HepG2 (cell line): ENCODE measurements around the gene JSRP1. TPM values are rescaled to one million over a fixed set of nuclear protein-coding genes. Genes with fewer than 3 reads are reported as not detected.

Experiments
- ARNTL ChIP-seq: sonication (generic); formaldehyde crosslinking; IDR thresholded peaks from 2 replicates; pipeline ENCODE4 v1.4.0; 2020; ENCODE audit warnings: mild to moderate bottlenecking, missing genetic modification reagents
- EHMT2 ChIP-seq: fragments of 200-600 bp; sonication (generic); IDR thresholded peaks from 2 replicates; pipeline ENCODE4 v1.7.0; 2017; ENCODE audit warnings: antibody characterized with exemption, low read depth, low read length, borderline replicate concordance
- GZF1 ChIP-seq: sonication (generic); formaldehyde crosslinking; IDR thresholded peaks from 2 replicates; pipeline ENCODE4 v1.5.1; 2020; ENCODE audit warnings: mild to moderate bottlenecking, missing genetic modification reagents
- IRF9 ChIP-seq: sonication (generic); formaldehyde crosslinking; IDR thresholded peaks from 2 replicates; pipeline ENCODE4 v1.8.0; 2022; ENCODE audit warnings: missing genetic modification reagents, mild to moderate bottlenecking, borderline replicate concordance
- NFKB2 ChIP-seq: sonication (generic); formaldehyde crosslinking; IDR thresholded peaks from 2 replicates; pipeline ENCODE4 v1.4.0; 2020; ENCODE audit warnings: missing genetic modification reagents, borderline replicate concordance
- NONO ChIP-seq, 2 experiments: fragments of 450-650 bp in 1 of 2; sonication (generic) in 1 of 2; formaldehyde crosslinking in 1 of 2; IDR thresholded peaks in 1 of 2; conservative IDR thresholded peaks in 1 of 2; 2 replicates each; pipeline versions ENCODE4 v1.6.1 to v1.8.0; 2017 to 2022; ENCODE audit warnings: mild to moderate bottlenecking in 1 of 2, missing genetic modification reagents in 1 of 2, moderate library complexity in 1 of 2
- U2AF2 ChIP-seq: fragments of 200-400 bp; formaldehyde crosslinking; IDR thresholded peaks from 2 replicates; pipeline ENCODE4 v1.6.1; 2017; ENCODE audit warnings: low read depth, mild to moderate bottlenecking, low read length
- ZNF331 ChIP-seq: sonication (generic); formaldehyde crosslinking; IDR thresholded peaks from 2 replicates; pipeline ENCODE4 v1.4.0; 2020; ENCODE audit warnings: missing genetic modification reagents
- ZNF646 ChIP-seq: sonication (generic); formaldehyde crosslinking; IDR thresholded peaks from 2 replicates; pipeline ENCODE4 v1.9.0; 2021; ENCODE audit warnings: mild to moderate bottlenecking, missing genetic modification reagents
- ZNF724P ChIP-seq: sonication (generic); formaldehyde crosslinking; IDR thresholded peaks from 2 replicates; pipeline ENCODE4 v1.8.0; 2022; ENCODE audit warnings: missing genetic modification reagents, borderline replicate concordance
- polyA plus RNA-seq, 8 experiments: library from polyadenylated mRNA; depleted of rRNA in 3 of 8; stranded (reverse) in 7 of 8; unstranded in 1 of 8; fragments of >200 nt; fragmentation: Illumina TruSeq in 4 of 8; extraction: Trizol in 4 of 8; gene quantifications; 2 replicates each; pipeline versions ENCODE4 v1.2.1 to v1.2.3, GENCODE V29; 2011 to 2016; ENCODE audit warnings: low read depth in 4 of 8, missing spikeins in 1 of 8, mixed read lengths in 1 of 8; ENCODE audit not compliant: insufficient read depth in 1 of 8
- total RNA-seq, 5 experiments: library from RNA; depleted of rRNA; stranded (reverse); fragments of >200 nt; fragmentation: Illumina TruSeq; extraction: Trizol; gene quantifications; 2 replicates each; pipeline ENCODE4 v1.2.3, GENCODE V29; 2016; ENCODE audit warnings: low read depth in 1 of 5
- TF ChIP-seq, protein P1 (sequence below): sonication (generic); formaldehyde crosslinking; IDR thresholded peaks from 2 replicates; pipeline ENCODE4 v1.5.0; 2020; ENCODE audit warnings: missing genetic modification reagents
- TF ChIP-seq, protein P2 (sequence below): sonication (generic); formaldehyde crosslinking; IDR thresholded peaks from 2 replicates; pipeline ENCODE4 v1.4.0; 2020; ENCODE audit warnings: low read depth, mild to moderate bottlenecking, missing genetic modification reagents
- TF ChIP-seq, protein P3 (sequence below): sonication (generic); formaldehyde crosslinking; IDR thresholded peaks from 2 replicates; pipeline ENCODE4 v1.4.0; 2020; ENCODE audit warnings: missing genetic modification reagents
- TF ChIP-seq, protein P4 (sequence below): sonication (generic); formaldehyde crosslinking; IDR thresholded peaks from 2 replicates; pipeline ENCODE4 v1.4.0; 2020; ENCODE audit warnings: missing genetic modification reagents, mild to moderate bottlenecking, borderline replicate concordance

The JSRP1 gene
- total and polyA plus RNA-seq, 2 of the 13 experiments (the other 11 are each of a cell fraction or from before 2014, with no cell fraction given) = 0.16 to 0.38 TPM

DNA sequence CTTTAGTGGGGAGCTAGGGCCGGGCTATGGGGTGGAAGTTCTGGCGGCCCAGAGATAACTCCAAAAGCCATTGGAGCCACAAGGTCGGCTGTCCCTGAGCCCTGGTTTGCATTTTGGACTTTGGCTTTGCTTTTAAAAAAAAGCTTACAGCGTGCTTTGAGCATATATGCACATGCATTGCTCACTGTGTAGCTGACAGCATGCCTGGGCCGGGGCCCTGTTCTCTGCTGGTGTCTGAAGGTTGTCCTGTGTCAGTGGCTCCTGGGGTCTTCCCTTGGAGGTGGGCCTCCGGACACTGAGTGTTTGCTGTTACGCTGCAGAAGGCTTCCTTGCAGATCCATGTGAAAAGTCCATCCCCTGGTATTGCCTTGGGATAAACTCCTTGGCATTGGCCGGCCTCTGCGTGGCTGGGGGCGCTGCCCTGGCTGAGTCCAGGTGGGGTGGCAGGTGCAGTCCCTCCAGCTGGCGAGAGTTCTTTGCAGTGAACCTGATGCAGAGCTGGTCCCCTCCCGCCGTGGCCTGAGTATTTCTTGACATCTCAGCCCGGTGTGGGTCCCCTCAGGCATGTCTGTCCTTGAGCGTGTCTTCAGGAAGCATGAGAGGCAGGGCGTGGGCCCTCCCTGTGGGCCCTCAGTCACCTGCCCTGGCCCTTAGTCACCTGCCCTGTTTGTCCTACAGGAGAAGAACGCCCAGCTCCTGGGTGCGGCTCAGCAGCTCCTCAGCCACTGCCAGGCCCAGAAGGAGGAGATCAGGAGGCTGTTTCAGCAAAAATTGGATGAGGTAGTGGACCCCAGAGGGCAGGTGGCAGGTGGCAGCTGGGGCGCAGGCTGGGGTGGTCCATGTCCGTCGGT lies 43.1 kb downstream of the JSRP1 start (continued):
- TF ChIP-seq NONO (IDR thresholded peaks at IDR 0.05) (no peak), NONO (CRISPR knock-in tag; conservative IDR thresholded peaks at IDR 0.05) (peak; percentile 72), ZNF646 (CRISPR knock-in tag) (no peak), ZNF724P (CRISPR knock-in tag) (peak; percentile 93), GZF1 (CRISPR knock-in tag) (peak; percentile 14; the same call in 1 of the 2 replicates), NFKB2 (peak; percentile 90), U2AF2 (no peak), EHMT2 (no peak), IRF9 (CRISPR knock-in tag) (no peak), ARNTL (CRISPR knock-in tag) (peak; percentile 85), ZNF331 (CRISPR knock-in tag) (peak; percentile 61; the same call in 1 of the 2 replicates)
- TF ChIP-seq, protein P1, sequence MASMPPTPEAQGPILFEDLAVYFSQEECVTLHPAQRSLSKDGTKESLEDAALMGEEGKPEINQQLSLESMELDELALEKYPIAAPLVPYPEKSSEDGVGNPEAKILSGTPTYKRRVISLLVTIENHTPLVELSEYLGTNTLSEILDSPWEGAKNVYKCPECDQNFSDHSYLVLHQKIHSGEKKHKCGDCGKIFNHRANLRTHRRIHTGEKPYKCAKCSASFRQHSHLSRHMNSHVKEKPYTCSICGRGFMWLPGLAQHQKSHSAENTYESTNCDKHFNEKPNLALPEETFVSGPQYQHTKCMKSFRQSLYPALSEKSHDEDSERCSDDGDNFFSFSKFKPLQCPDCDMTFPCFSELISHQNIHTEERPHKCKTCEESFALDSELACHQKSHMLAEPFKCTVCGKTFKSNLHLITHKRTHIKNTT (CRISPR knock-in tag) = no peak
- TF ChIP-seq, protein P2, sequence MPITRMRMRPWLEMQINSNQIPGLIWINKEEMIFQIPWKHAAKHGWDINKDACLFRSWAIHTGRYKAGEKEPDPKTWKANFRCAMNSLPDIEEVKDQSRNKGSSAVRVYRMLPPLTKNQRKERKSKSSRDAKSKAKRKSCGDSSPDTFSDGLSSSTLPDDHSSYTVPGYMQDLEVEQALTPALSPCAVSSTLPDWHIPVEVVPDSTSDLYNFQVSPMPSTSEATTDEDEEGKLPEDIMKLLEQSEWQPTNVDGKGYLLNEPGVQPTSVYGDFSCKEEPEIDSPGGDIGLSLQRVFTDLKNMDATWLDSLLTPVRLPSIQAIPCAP = 0 out of 2 replicates have a peak, but pooled peaks have one; percentile 55
- TF ChIP-seq, protein P3, sequence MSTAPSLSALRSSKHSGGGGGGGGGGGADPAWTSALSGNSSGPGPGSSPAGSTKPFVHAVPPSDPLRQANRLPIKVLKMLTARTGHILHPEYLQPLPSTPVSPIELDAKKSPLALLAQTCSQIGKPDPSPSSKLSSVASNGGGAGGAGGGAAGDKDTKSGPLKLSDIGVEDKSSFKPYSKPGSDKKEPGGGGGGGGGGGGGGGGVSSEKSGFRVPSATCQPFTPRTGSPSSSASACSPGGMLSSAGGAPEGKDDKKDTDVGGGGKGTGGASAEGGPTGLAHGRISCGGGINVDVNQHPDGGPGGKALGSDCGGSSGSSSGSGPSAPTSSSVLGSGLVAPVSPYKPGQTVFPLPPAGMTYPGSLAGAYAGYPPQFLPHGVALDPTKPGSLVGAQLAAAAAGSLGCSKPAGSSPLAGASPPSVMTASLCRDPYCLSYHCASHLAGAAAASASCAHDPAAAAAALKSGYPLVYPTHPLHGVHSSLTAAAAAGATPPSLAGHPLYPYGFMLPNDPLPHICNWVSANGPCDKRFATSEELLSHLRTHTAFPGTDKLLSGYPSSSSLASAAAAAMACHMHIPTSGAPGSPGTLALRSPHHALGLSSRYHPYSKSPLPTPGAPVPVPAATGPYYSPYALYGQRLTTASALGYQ (CRISPR knock-in tag) = peak; percentile 81
- TF ChIP-seq, protein P4, sequence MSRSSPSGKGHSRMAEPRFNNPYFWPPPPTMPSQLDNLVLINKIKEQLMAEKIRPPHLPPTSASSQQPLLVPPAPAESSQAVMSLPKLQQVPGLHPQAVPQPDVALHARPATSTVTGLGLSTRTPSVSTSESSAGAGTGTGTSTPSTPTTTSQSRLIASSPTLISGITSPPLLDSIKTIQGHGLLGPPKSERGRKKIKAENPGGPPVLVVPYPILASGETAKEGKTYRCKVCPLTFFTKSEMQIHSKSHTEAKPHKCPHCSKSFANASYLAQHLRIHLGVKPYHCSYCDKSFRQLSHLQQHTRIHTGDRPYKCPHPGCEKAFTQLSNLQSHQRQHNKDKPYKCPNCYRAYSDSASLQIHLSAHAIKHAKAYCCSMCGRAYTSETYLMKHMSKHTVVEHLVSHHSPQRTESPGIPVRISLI (CRISPR knock-in tag) = peak; percentile 99
